CD4-positive, alpha-beta memory T cell (primary cell): ENCODE data around the gene MYO1D. TPM values are rescaled to one million over a fixed set of nuclear protein-coding genes. Genes with fewer than 3 reads are reported as not detected.

Experiments
- CTCF ChIA-PET: fragments of 350-600 bp; sonication (Branson Sonifier 250); formaldehyde crosslinking; loops from one replicate; lab custom pipeline; 2021; ENCODE audit warnings: inconsistent platforms; ENCODE audit not compliant: partially characterized antibody; lab: Charles Lee
- POLR2A ChIA-PET: fragments of 350-600 bp; sonication (Branson Sonifier 250); formaldehyde crosslinking; loops from one replicate; lab custom pipeline; 2021; ENCODE audit not compliant: partially characterized antibody; lab: Charles Lee
- DNase-seq, 5 donors: peaks; one replicate each; pipeline versions ENCODE4 v3.0.0 to v3.0.0-alpha.2; 2020 to 2022; ENCODE audit warnings: mixed read lengths in 1 of 5
- H3K27ac ChIP-seq: one replicate; pipeline ENCODE4 v1.7.0; 2013; ENCODE audit warnings: low read depth, low read length
- H3K27me3 ChIP-seq: 2 replicates; pipeline ENCODE4 v1.7.0; 2013; ENCODE audit warnings: mild to moderate bottlenecking, low read length, moderate library complexity; ENCODE audit not compliant: insufficient read depth
- H3K36me3 ChIP-seq: 2 replicates; pipeline ENCODE4 v1.7.0; 2013; ENCODE audit warnings: mild to moderate bottlenecking, low read length, moderate library complexity; ENCODE audit not compliant: insufficient read depth
- H3K4me1 ChIP-seq: 2 replicates; pipeline ENCODE4 v1.7.0; 2013; ENCODE audit warnings: mild to moderate bottlenecking, low read length, moderate library complexity; ENCODE audit not compliant: insufficient read depth
- H3K4me3 ChIP-seq, 2 donors: one replicate each; pipeline ENCODE4 v1.7.0; 2013; ENCODE audit warnings: low read length in 2 of 2, mild to moderate bottlenecking in 1 of 2
- H3K9me3 ChIP-seq, 2 donors: one replicate each; pipeline ENCODE4 v1.7.0; 2013; ENCODE audit warnings: low read length in 2 of 2, control low read depth in 1 of 2; ENCODE audit not compliant: control insufficient read depth in 1 of 2
- H3K27ac Mint-ChIP-seq, 7 donors: one replicate each; pipeline ENCODE4 v1.8.0; 2020 to 2021; ENCODE audit warnings: mixed read lengths in 7 of 7, mild to moderate bottlenecking in 6 of 7, inconsistent platforms in 3 of 7, moderate library complexity in 3 of 7
- H3K27me3 Mint-ChIP-seq, 2 donors: one replicate each; pipeline ENCODE4 v1.8.0; 2020 to 2021; ENCODE audit warnings: mixed read lengths in 2 of 2
- H3K36me3 Mint-ChIP-seq, 2 donors: one replicate each; pipeline ENCODE4 v1.8.0; 2020 to 2021; ENCODE audit warnings: mixed read lengths in 2 of 2, inconsistent platforms in 1 of 2, mild to moderate bottlenecking in 1 of 2
- H3K4me1 Mint-ChIP-seq, 4 donors: one replicate each; pipeline ENCODE4 v1.8.0; 2020 to 2021; ENCODE audit warnings: mixed read lengths in 4 of 4, mild to moderate bottlenecking in 1 of 4
- H3K4me3 Mint-ChIP-seq, 8 donors: one replicate each; pipeline ENCODE4 v1.8.0; 2020 to 2021; ENCODE audit warnings: mixed read lengths in 8 of 8, mild to moderate bottlenecking in 7 of 8, moderate library complexity in 6 of 8, inconsistent platforms in 3 of 8
- H3K9me3 Mint-ChIP-seq, 8 donors: one replicate each; pipeline ENCODE4 v1.8.0; 2020 to 2021; ENCODE audit warnings: mixed read lengths in 8 of 8, mild to moderate bottlenecking in 5 of 8, inconsistent platforms in 3 of 8, moderate library complexity in 1 of 8
- intact Hi-C: fragments of 100-400 bp; cut with micrococcal nuclease; formaldehyde crosslinking; loops from one replicate; pipeline ENCODE4 v1.15.1; 2023
- polyA plus RNA-seq, 2 donors: library from polyadenylated mRNA; unstranded; fragments of 300-500 nt; fragmentation: Illumina TruSeq; gene quantifications; one replicate each; pipeline ENCODE4 v1.2.3, GENCODE V29; 2021
- total RNA-seq, 2 experiments: library from RNA; stranded (reverse); gene quantifications; one replicate each; pipeline ENCODE4 v1.2.3, GENCODE V29; 2021

The MYO1D gene
- total and polyA plus RNA-seq, 4 experiments from 2014 or later, result 2.0 to 12.7 (median 10.5) TPM

DNA sequence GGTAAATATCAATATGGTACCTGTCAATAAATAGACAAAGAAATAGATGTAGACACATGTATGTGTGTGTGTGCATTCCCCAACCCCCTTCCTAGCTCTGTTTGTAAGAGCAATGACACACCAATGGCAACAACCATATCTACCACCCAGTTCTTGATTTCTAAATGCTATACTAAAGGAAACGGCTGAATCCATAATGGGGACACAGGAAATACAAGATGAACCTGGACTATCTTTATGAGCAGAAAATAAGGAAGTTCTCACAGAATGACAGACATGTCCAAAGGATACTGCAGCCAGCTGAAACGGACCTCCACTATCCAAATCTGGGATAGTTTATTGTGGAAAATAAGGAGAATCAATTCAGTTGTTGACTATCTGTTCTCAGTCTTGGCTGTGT is 75.3 kb downstream of the MYO1D start:
- ChIA-PET POLR2A (no interaction called here), CTCF (interaction anchor here (1.6 to 2.9 kb wide), 2 partner anchors 17 to 19 kb away, joined by 4 to 13 read pairs; no protein-coding TSS in a partner anchor)
- Histone ChIP-seq H3K36me3 (no peaks in the 10 kb centered on the region), H3K4me3 (no peak overlapping the region), H3K4me1 (no peaks in the 10 kb centered on the region), H3K27ac (no peak overlapping the region), H3K27me3 (no peaks in the 10 kb centered on the region), H3K9me3 (no peaks in the 10 kb centered on the region)
- Mint-ChIP-seq H3K27ac (no peak overlapping the region), H3K36me3 (peaks cover 0 to 3% of the 10 kb centered on the region in 2 donors), H3K4me1 (no peaks in the 10 kb centered on the region), H3K27me3 (peaks cover 0 to 2% of the 10 kb centered on the region in 2 donors), H3K4me3 (no peak overlapping the region), H3K9me3 (no peaks in the 10 kb centered on the region)
- intact Hi-C loops, result no loop called here
- no peak for DNase-seq

DNA sequence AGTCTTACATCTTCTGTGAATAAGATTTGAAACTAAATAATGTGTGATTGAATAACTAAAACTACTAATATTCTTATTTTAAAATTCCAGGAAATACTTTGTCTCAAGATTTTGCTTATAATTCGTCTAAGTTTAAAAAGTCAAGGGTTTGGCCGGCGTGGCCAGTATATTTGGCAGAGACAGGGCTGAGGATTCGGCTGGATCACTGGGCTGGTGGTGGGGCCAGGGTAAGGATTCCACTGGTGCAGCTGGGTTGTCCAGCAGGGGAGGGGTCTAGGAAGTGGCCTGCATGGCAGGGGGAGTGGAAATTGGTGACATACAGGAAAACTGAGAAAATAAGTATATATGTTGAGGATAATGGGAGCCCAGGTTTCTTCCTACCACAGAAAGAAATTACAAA is 75.7 kb downstream of the MYO1D start:
- intact Hi-C loops, result no loop called here
- peaks cover 0 to 3% of the 10 kb centered on the region in 2 donors for H3K36me3 Mint-ChIP-seq
- H3K9me3 ChIP-seq, result no peaks in the 10 kb centered on the region
- no peaks in the 10 kb centered on the region for H3K27me3 ChIP-seq
- H3K4me3 ChIP-seq, result no peak overlapping the region
- ChIA-PET CTCF (interaction anchor here (1.1 to 2.9 kb wide), 3 partner anchors 17 to 76 kb away, joined by 3 to 13 read pairs (median 4); partner anchors contain the start of gene MYO1D), POLR2A (no interaction called here)
- H3K27me3 Mint-ChIP-seq, result peaks cover 0 to 2% of the 10 kb centered on the region in 2 donors
- no peak overlapping the region for H3K4me3 Mint-ChIP-seq
- no peak for DNase-seq
- no peaks in the 10 kb centered on the region for H3K9me3 Mint-ChIP-seq
- H3K27ac Mint-ChIP-seq, result no peak overlapping the region
- no peaks in the 10 kb centered on the region for H3K4me1 Mint-ChIP-seq
- no peaks in the 10 kb centered on the region for H3K36me3 ChIP-seq
- H3K27ac ChIP-seq, result no peak overlapping the region
- no peaks in the 10 kb centered on the region for H3K4me1 ChIP-seq

DNA sequence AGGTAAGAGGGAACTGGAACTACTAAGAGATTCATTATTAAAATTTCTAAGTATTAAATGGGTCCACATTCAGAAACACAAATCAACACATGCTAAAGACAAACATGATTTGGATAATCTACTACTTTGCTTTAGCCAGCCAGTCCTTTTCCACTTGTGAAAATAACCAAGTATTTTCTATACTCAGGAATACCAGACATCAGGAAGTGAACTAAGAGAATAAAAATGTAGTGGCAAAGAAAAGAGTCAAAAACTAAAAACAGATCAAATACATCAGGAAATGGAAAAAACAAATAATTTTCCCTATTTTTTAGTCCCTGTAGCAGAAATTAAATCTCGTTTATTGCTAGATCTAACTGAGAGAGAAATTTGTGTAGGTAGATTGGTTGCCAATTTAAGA is 78.0 kb downstream of the MYO1D start:
- Histone ChIP-seq H3K36me3 (no peaks in the 10 kb centered on the region), H3K27ac (no peak overlapping the region), H3K4me1 (no peaks in the 10 kb centered on the region), H3K27me3 (no peaks in the 10 kb centered on the region), H3K9me3 (no peaks in the 10 kb centered on the region), H3K4me3 (no peak overlapping the region)
- DNase-seq, result no peak
- POLR2A ChIA-PET, result no interaction called here
- intact Hi-C loops, result no loop called here
- no peak overlapping the region for H3K27ac Mint-ChIP-seq
- no peak overlapping the region for H3K4me3 Mint-ChIP-seq
- H3K27me3 Mint-ChIP-seq, result peaks cover 0 to 2% of the 10 kb centered on the region in 2 donors
- H3K4me1 Mint-ChIP-seq, result peaks cover 0 to 2% (median 0%) of the 10 kb centered on the region in 4 donors
- CTCF ChIA-PET, result interaction anchor here (0.9 to 1.7 kb wide), 3 partner anchors 12 to 138 kb away, joined by 3 to 9 read pairs (median 6); partner anchors contain the start of gene MYO1D
- H3K36me3 Mint-ChIP-seq, result peaks cover 0 to 3% of the 10 kb centered on the region in 2 donors
- H3K9me3 Mint-ChIP-seq, result no peaks in the 10 kb centered on the region

DNA sequence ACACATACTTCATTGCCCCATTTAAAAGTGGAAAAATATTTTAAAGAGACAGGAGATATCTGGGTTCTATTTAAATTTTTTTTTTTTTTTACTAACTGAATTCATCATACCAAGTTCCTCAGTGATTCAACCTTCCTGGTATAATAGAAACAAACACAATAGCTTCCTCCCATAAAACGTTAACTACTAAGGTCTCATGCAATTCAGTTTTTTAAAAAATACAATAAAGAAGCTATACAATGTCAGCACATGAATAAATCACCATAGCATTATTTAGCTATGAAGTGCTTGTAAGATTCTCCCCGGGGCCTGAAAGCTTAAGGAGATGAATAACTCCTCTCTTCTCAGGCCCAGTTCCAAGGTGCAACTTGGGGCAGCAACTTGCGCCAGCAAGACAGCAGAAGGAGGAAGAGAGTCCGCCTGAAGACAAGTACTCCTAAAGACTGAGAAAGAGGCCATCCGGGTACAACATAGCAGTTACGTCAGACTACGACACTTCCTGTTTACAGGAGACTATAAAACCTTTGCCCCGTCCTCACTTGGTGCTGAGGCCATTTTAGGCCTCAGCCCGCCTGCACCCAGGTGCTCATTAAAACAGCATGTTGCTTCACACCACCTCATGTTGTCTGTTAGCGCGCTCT is 81.5 kb downstream of the MYO1D start:
- POLR2A ChIA-PET, result interaction anchor here (0.7 kb wide), 2 partner anchors 40 to 82 kb away, joined by 3 to 6 read pairs; no protein-coding TSS in a partner anchor
- Histone ChIP-seq H3K27ac (no peak overlapping the region), H3K4me1 (no peaks in the 10 kb centered on the region), H3K9me3 (no peaks in the 10 kb centered on the region), H3K4me3 (no peak overlapping the region), H3K27me3 (no peaks in the 10 kb centered on the region), H3K36me3 (no peaks in the 10 kb centered on the region)
- Mint-ChIP-seq H3K27ac (no peak overlapping the region), H3K27me3 (no peaks in the 10 kb centered on the region), H3K4me3 (no peak overlapping the region), H3K36me3 (peaks cover 0 to 3% of the 10 kb centered on the region in 2 donors), H3K4me1 (peaks cover 0 to 2% (median 0%) of the 10 kb centered on the region in 4 donors), H3K9me3 (no peaks in the 10 kb centered on the region)
- DNase-seq, result no peak
- CTCF ChIA-PET, result interaction anchor here (1.4 to 1.5 kb wide), 2 partner anchors 12 to 141 kb away, joined by 4 to 5 read pairs; no protein-coding TSS in a partner anchor
- intact Hi-C loops, result no loop called here

DNA sequence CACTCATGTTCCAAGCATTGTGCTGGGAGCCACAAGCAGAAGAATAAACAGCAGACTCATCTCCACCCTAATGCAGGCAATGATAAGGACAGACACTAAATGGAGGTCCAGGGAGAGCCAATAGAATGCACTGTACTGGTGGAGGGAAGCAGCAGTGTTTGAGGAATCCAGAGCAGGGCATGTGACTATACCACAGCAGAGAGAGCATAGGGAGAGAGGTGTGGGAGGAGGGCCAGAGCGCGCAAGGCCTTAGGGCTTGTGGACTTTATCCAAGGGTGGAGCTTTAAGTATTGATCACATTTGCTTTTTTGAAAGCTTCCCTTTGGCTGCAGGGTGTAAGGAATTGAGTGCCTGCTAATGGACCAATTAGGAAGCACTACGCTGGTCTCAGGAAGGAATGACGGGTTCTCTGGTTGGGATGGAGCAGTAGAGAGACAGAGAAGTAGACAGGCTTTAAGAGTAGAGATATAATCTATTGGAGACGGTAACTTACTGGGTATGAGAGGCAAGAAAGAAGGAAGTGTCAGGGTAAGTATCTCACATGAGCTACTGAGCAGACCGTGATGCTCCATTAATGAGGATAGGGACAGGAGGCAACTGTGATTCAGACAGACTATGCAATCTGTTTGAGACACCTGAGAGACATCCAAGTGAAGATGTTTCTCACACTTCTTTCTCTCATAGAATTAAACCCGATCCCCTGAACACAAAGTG is 82.2 kb downstream of the MYO1D start:
- Histone ChIP-seq H3K27me3 (no peaks in the 10 kb centered on the region), H3K4me1 (no peaks in the 10 kb centered on the region), H3K4me3 (no peak overlapping the region), H3K36me3 (no peaks in the 10 kb centered on the region), H3K27ac (no peak overlapping the region), H3K9me3 (no peaks in the 10 kb centered on the region)
- Mint-ChIP-seq H3K27ac (no peak overlapping the region), H3K4me3 (no peak overlapping the region), H3K36me3 (no peaks in the 10 kb centered on the region), H3K9me3 (no peaks in the 10 kb centered on the region), H3K27me3 (no peaks in the 10 kb centered on the region), H3K4me1 (peaks cover 0 to 2% (median 0%) of the 10 kb centered on the region in 4 donors)
- intact Hi-C loops, result no loop called here
- ChIA-PET CTCF (interaction anchor here (0.6 to 1.5 kb wide), 2 partner anchors 142 to 950 kb away, joined by 3 to 4 read pairs; no protein-coding TSS in a partner anchor), POLR2A (no interaction called here)
- DNase-seq, result no peak

DNA sequence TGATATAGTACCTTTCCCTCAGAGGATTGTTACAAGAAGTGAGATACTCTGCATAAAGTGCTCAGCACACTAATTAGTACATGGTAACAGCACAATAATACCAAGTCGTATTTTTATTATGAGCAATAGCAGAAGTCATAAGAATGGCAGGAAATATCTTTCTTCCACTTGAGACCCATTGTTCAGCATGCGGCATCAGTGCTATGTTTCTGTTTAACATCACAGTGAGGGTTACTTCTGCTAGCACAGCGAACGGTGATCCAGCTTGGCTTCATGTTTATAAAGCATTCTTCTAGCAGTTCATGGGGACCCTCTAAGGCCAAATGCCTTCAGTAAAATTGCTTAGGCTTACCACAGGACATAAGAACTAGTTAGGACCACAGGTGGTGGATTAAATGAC is 83.1 kb downstream of the MYO1D start:
- H3K4me3 ChIP-seq, result no peak overlapping the region
- ChIA-PET POLR2A (no interaction called here), CTCF (no interaction called here)

DNA sequence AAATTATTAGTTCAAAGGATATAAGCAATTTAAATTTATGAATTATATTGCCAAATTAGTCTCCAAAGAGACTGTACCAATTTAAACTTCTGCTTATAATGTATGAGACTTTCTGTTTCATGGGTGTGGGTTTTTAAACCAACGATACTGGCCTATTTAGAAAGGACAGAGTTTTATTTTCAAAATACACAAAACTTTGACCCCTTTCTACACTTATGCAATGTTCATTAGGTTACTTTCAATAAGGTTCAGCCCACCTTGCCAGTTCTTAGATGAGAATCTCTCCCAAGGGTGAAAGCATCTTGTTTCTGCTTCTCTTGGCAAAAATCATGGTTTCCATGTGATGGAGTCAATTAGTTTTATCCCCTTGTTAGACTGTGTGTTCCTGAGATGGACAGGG is 84.7 kb downstream of the MYO1D start:
- Histone ChIP-seq H3K9me3 (no peaks in the 10 kb centered on the region), H3K27me3 (no peaks in the 10 kb centered on the region), H3K4me1 (no peaks in the 10 kb centered on the region), H3K4me3 (no peak overlapping the region), H3K36me3 (no peaks in the 10 kb centered on the region), H3K27ac (no peak overlapping the region)
- ChIA-PET POLR2A (no interaction called here), CTCF (interaction anchor here (1.0 to 1.2 kb wide), 2 partner anchors 9 to 84 kb away, joined by 3 to 4 read pairs; no protein-coding TSS in a partner anchor)
- Mint-ChIP-seq H3K27ac (no peak overlapping the region), H3K4me3 (no peak overlapping the region), H3K9me3 (no peaks in the 10 kb centered on the region), H3K4me1 (peaks cover 0 to 2% (median 0%) of the 10 kb centered on the region in 4 donors), H3K36me3 (no peaks in the 10 kb centered on the region), H3K27me3 (no peaks in the 10 kb centered on the region)
- no peak for DNase-seq
- intact Hi-C loops, result no loop called here

More for the DNA sequence above, 83.1 kb downstream of the MYO1D start:
- Mint-ChIP-seq H3K4me1 (peaks cover 0 to 2% (median 0%) of the 10 kb centered on the region in 4 donors), H3K27ac (no peak overlapping the region), H3K27me3 (no peaks in the 10 kb centered on the region), H3K36me3 (no peaks in the 10 kb centered on the region), H3K4me3 (no peak overlapping the region), H3K9me3 (no peaks in the 10 kb centered on the region)
- no peaks in the 10 kb centered on the region for H3K36me3 ChIP-seq
- no peaks in the 10 kb centered on the region for H3K27me3 ChIP-seq
- intact Hi-C loops, result no loop called here
- H3K27ac ChIP-seq, result no peak overlapping the region
- DNase-seq, result no peak
- no peaks in the 10 kb centered on the region for H3K4me1 ChIP-seq
- H3K9me3 ChIP-seq, result no peaks in the 10 kb centered on the region
